Globus pallidus (tissue), 1 donor: Measurements from ENCODE around the gene PRMT5.
"Not testable (repeated sequence)": the region's sequence is repeated elsewhere in the genome, so short reads cannot be mapped to it uniquely, and the experiment has no call there.

ENCODE experiments used
- DNase-seq: peaks from one replicate; pipeline ENCODE4 v3.0.0-alpha.2; 2015; ENCODE audit warnings: low spot score

The PRMT5 gene

DNA sequence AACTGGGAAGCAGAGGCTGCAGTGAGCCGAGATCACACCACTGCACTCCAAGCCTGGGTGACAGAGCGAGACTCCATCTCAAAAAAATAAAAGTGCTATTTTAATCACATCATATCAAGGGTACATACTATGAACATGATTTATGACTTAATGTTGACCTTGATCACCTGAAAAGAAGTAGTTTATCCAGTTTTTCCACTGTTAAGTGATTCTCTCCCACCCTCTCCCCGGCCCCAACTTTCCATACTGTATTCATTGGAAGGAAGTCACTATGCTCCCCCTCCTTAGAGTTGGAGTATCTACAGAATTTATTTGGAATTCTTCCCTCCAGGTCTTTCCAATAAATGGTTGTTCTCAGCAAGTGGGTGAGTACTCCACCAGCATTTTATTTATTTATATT is 3.0 kb upstream of the PRMT5 start:
- no peak for DNase-seq

- no peak for DNase-seq
These were observed 787 bp upstream of the PRMT5 start for GRCh38 chr14:22929961-22930364.

DNA sequence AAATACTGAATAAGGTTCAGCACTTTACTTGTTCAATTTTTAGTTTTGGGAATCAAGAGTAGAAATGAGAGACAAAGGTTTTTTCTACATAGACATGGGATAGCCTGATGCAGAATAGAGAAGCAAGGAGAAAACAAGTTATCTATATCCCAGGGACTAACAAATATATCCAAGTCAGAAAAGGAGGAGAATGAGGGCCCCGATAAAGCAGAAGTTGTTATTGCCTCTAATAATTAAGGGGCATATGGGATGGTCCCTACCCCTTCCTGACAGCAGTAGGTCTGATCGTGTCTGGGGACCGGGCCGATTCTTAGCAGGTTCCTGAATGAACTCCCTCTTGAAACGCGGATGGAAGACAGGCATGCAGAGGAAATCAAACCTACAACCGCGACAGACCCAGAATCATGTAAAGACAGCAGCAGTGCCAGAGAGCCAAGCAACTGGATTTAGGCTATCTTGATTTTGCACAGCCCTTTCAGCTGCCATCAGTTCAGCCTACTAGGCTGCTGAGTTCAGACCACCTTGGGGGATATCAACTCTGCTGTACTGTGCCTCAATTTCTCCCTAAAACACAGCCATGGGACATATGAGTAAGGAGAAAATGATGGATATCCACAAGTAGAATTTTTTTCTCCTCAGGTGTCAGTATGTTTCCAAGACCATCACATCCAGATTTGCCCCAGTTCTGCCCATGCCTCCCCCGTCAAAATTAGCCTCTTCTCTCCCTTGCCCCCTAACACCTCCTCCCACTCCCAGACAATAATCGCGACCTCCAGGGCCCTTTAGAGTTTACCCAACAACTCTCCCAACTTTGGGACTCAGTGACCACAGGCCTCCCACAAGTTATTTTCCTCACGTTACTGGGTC is 706 bp downstream of the PRMT5 start:
- DNase-seq: no peak

GRCh38 chr14:22926316-22926715 is 2.9 kb downstream of the PRMT5 start:
- DNase-seq: no peak

DNA sequence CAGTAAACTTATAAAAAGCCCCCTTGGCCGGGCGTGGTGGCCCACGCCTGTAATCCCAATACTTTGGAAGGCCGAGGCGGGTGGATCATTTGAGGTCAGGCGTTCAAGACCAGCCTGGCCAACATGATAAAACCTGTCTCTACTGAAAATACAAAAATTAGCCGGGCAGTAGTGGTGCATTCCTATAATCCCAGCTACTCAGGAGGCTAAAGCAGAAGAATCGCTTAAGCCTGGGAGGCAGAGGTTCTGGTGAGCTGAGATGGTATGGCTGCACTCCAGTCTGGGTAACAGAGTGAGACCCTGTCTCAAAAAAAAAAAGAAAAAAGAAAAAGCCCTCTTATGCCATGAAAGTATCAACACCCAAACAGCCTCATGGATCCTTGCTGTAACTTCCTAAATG is 3.7 kb downstream of the PRMT5 start:
- no peak for DNase-seq

GRCh38 chr14:22923746-22924145 is 5.4 kb downstream of the PRMT5 start:
- no peak for DNase-seq

- no peak for DNase-seq
These were observed 6.9 kb downstream of the PRMT5 start for GRCh38 chr14:22922294-22922693.

DNA sequence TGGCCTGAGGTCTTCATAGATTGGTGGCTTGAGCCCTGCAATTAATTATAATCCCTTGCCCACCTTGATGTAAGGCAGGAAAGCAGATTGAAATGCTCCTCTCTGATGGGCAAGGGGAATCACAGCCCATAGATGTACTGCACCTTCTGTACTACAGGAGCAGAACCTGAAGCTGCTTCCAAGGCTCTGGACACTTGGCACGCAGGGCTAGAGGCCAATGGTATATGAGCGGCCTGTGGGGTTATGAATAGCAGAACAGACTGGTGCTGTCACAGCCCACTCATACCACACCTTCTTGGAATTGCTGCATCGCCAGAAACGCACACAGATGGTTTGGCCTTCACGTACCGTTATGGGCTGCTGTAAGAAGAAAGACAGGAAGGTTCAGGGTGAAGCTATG is 8.5 kb downstream of the PRMT5 start:
- DNase-seq: no peak

DNA sequence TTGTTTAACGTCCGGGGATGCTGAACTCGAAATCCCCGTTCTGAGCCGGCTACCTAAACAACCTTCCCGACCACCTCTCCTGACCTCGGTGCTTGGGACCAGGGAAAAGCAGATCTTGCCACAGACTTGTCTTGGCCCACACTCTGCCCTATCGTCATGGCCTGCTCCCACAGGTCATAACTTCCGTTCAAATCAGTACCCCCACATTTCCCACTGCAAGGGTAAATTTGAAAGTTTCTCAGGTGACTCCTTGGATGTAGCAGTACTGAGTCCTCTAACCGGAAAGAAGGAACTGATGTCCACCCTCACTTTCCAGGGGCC is 9.6 kb downstream of the PRMT5 start:
- DNase-seq: no peak

GRCh38 chr14:22918804-22919600 is 10.2 kb downstream of the PRMT5 start, which contains the start of gene RBM23:
Gene RBM23 (minus strand): TSS chr14:22919149.
- peak; percentile 99 for DNase-seq

- no peak for DNase-seq
These were observed 13.2 kb downstream of the PRMT5 start for GRCh38 chr14:22915886-22916521.

GRCh38 chr14:22914836-22915235 is 14.3 kb downstream of the PRMT5 start:
- DNase-seq: not testable (repeated sequence)

DNA sequence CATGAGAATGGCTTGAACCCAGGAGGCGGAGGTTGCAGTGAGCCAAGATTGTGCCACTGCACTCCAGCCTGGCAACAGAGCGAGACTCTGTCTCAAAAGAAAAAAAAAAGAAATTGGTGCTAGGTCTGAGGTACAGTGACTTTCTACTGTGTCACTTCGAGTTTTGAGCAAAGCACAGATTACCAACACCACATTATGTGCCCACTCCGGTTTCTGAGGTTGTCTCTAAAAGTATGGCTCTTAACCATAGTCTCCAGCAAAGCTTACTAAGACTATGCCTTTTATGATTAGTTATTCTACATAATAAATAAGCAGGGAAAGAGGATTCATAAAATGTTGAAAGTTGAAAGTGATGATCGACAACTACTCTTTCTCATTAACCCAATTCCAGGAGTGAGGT is 18.3 kb downstream of the PRMT5 start:
- no peak for DNase-seq

- DNase-seq: no peak
These were observed 20.6 kb downstream of the PRMT5 start for GRCh38 chr14:22908601-22909000.

DNA sequence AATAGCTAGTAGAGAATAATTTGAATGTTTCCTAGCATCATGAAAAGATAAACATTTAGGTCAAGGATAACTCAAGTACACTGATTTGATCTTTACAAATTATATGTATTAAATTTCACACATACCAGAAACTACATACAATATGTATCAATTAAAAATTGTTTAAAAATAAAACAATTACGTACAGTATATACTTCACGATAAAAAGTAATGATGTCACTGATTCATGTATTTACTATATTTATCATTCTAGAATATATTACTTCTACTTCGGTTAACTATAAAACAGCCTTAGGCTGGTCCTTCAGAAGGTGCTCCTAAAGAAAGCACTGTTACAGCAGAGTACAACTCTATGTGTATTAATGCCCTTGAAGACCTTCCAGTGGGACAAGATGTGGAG is 21.7 kb downstream of the PRMT5 start:
- DNase-seq: no peak

DNA sequence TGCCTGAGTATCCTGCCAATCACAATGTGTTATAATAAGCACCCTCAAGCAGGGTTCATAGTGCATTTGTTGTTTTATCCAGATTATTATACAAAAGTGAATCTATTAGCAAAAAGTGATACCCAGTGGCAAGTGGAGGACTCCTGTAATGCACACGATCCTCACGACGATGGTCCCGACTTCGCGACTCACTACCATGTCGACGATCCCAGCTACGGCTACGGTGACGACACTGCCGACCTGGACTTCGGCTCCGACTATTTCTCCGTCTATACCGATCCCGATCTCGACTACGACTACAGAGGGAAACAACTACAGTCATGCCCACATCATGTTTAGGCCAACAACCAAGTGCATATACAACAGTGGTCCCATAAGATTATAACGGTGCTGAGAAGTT is 23.1 kb downstream of the PRMT5 start:
- DNase-seq: no peak

- no peak for DNase-seq
These were observed 23.5 kb downstream of the PRMT5 start for GRCh38 chr14:22905627-22906026.

DNA sequence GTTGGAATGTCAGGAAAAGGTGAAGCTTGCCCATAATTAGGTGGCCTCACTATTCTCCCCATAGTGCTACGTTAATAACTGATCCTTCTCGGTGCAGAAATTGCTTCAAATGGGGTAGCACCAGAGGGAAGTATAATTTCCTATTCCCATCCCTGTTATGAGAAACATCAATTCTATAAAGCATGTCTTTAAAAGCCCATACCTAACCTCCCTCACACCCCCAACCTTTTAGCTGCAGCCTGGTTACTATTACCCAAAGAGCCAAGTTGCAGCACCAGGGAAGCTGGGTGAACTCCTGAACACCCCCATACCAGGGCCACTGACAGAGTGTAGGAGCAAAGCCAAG is 25.5 kb downstream of the PRMT5 start:
- DNase-seq: no peak

GRCh38 chr14:22901799-22902198 is 27.4 kb downstream of the PRMT5 start:
- no peak for DNase-seq

DNA sequence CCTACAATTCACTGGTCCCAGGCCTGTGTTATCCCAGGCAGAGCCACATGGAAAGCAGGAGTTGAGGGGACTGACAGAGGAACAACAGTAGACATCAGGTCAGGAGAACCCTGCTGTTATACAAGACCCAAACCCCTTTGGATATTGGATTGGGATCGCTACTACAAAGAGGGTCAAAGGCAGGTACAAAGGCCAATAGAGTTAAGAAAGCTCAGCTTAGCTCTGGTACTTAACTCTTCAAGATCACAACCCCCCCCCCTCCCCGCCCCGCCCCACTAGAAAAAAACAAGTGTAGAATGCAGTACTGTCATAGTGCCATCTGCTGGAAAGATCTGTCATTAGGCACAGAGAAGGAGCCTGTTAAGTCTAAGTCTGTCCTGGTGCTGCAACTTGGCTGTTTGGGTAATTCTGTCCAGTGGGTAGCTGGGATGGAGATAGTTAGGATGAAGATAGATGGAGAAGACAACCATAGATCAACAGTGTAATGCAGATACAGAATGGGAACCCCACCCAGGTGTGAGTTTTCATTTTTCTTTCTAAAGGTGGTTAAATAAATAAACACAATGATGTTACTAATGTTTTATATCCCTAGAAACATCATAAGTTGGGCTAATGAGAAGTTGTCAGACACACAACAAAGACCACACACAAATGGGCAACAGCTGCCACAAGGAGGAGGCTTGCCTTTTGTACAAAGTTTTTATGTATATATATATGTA is 28.9 kb downstream of the PRMT5 start:
- peak; percentile 47 for DNase-seq

DNA sequence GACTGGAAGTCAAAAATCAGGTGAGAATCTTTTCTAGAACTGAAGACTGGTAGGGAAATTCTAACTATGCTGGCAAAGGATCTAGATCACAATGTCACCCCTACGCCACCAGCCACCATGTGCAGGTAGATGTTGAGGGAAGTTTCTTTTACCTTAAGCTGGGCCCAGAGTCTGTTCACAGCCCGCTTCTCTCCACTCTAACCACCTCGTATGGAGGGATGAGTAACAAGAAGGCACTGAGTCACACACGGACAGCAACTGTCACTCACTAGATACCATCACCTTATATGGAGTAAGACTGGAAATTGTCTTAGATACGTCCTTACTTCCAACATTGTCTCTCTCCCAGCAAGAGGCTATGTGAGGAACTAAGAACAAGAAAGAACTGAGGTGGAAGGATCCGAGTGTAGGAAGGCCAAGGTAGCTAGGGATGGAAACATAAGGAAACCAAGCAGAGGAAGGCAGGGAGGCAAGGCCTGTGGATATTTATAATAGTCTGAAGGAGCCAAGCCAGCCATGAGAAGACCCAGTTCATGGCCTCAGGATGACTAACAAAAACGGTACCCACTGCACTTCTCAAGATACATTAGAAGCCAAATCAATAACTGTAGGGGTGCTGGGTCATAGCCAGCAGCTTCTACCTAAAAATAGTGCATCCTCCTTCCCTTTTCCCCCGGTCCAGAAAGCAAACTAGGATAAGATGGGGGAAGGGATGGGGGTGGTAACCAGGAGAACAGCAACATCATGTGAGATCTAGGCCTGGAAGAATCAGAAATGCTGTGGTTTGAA is 30.7 kb downstream of the PRMT5 start:
- DNase-seq: no peak

- DNase-seq: no peak
These were observed 31.8 kb downstream of the PRMT5 start for GRCh38 chr14:22897357-22897756.
